Activated CD8-positive, alpha-beta memory T cell treated with anti-CD3 and anti-CD28 coated beads, Interleukin-2, amount 50 U/mL, for 4 hours (primary cell): ENCODE measurements around the gene NPIPB2.
"Not testable (repeated sequence)": the region's sequence is repeated elsewhere in the genome, so short reads cannot be mapped to it uniquely, and the experiment has no call there.

Source experiments
- DNase-seq: peaks from one replicate; pipeline ENCODE4 v3.0.0-alpha.2; 2020

NPIPB2 gene

GRCh38 chr16:11957591-11958395 lies 15.9 kb upstream of the NPIPB2 start:
- no peak for DNase-seq

- DNase-seq = no peak
Measured at GRCh38 chr16:11956558-11956957, 14.7 kb upstream of the NPIPB2 start.

GRCh38 chr16:11955713-11956123 lies 13.9 kb upstream of the NPIPB2 start:
- no peak for DNase-seq

GRCh38 chr16:11953576-11953975 lies 11.7 kb upstream of the NPIPB2 start:
- not testable (repeated sequence) for DNase-seq

GRCh38 chr16:11950388-11950787 lies 8.5 kb upstream of the NPIPB2 start:
- DNase-seq = no peak

GRCh38 chr16:11949527-11949926 lies 7.7 kb upstream of the NPIPB2 start:
- DNase-seq = no peak

- DNase-seq = no peak
Measured at GRCh38 chr16:11948819-11949218, 7.0 kb upstream of the NPIPB2 start.

GRCh38 chr16:11946433-11946832 lies 4.6 kb upstream of the NPIPB2 start:
- DNase-seq = no peak

GRCh38 chr16:11927350-11927749 lies 14.5 kb downstream of the NPIPB2 start:
- DNase-seq = not testable (repeated sequence)

- not testable (repeated sequence) for DNase-seq
Measured at GRCh38 chr16:11924046-11924445, 17.8 kb downstream of the NPIPB2 start.

GRCh38 chr16:11916524-11917285 lies 25.1 kb downstream of the NPIPB2 start:
- no peak for DNase-seq

- peak; percentile 99 for DNase-seq
Measured at GRCh38 chr16:11915644-11916523, 26.0 kb downstream of the NPIPB2 start, which contains the start of gene GSPT1. GSPT1 (minus strand) TSS chr16:11915956; CDS start chr16:11915720, 236 bp downstream.

- peak; percentile 44 for DNase-seq
Measured at GRCh38 chr16:11915114-11915643, 26.7 kb downstream of the NPIPB2 start.

- peak; percentile 24 for DNase-seq
Measured at GRCh38 chr16:11914210-11915113, 27.4 kb downstream of the NPIPB2 start.

- DNase-seq = no peak
Measured at GRCh38 chr16:11913425-11914079, 28.3 kb downstream of the NPIPB2 start.

- DNase-seq = no peak
Measured at GRCh38 chr16:11909653-11910545, 31.9 kb downstream of the NPIPB2 start.

- DNase-seq = no peak
Measured at GRCh38 chr16:11907160-11907970, 34.5 kb downstream of the NPIPB2 start.

GRCh38 chr16:11903906-11904305 lies 37.9 kb downstream of the NPIPB2 start:
- no peak for DNase-seq

GRCh38 chr16:11901091-11901490 lies 40.8 kb downstream of the NPIPB2 start:
- DNase-seq = no peak
